ENCODE measurements around the gene RCC1.
A peak's percentile ranks its signal among the peaks of the same experiment; 100 is the strongest.
"Not testable (repeated sequence)": the region's sequence is repeated elsewhere in the genome, so short reads cannot be mapped to it uniquely, and the experiment has no call there.

The RCC1 gene

DNA sequence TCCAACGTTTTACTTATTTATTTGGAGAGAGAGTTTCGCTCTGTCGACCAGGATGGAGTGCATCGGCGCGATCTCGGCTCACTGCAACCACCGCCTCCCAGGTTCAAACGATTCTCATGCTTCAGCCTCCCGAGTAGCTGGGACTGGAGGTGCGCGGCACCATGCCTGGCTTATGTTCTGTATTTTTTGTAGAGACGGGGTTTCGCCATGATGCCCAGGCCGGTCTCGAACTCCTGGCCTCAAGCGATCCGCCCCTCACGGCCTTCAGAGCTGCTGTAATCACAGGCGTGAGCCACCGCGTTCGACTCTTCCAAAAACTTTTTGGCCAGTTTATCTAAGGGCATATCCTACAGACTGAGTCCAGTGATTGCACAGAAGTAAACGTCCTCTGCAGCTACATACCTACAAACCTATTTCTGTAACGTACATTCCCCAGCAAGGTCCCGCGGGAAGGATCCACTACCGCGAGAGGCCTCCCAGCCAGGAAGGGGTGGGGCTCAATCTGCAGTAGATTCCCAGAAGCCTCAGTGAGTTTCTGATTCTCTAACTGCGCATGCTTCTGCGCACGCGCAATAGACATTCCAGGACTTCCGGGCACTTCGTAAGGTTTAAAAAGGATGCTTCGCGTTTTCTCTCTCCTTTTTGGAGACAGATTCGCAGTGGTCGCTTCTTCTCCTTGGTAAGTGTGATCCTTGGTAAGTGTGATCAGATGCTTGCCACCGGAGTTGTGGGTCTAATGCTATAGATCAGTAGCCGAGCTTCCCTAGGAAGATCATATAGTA, at the start of gene RCC1:
Gene RCC1, plus strand, starts transcription at position 638 of the 782 bp plus-strand sequence. CDS start 23,824 bp downstream, outside the sequence.
- peak within 1 kb of the TSS; percentile 93 to 98 for H3K4me3 ChIP-seq (ENCODE audit: low read length in 2 of 2)
- peaks cover 22 to 26% of the 10 kb centered on the region in 2 donors for H3K36me3 ChIP-seq (ENCODE audit: control insufficient read depth in 2 of 2, insufficient read depth in 2 of 2, low read length in 2 of 2)
- H3K27me3 ChIP-seq (ENCODE audit: control insufficient read depth in 1 of 2, insufficient read depth in 2 of 2, low read length in 2 of 2): no peaks in the 10 kb centered on the region
- H3K27ac ChIP-seq (ENCODE audit: low read length): peak within 1 kb of the TSS; percentile 80
- H3K9ac ChIP-seq (ENCODE audit: low read length in 2 of 2): peak within 1 kb of the TSS; percentile 94 to 96
- peaks cover 32% of the 10 kb centered on the region for H3K4me1 ChIP-seq (ENCODE audit: control insufficient read depth, insufficient read depth, low read length)
- no peaks in the 10 kb centered on the region for H3K9me3 ChIP-seq (ENCODE audit: control insufficient read depth in 2 of 2, low read length in 2 of 2)

GRCh38 chr1:28456078-28456477, 49.8 kb upstream of the RCC1 start:
- Histone ChIP-seq H3K27me3 (ENCODE audit: control insufficient read depth in 1 of 2, insufficient read depth in 2 of 2, low read length in 2 of 2) (no peaks in the 10 kb centered on the region), H3K4me1 (ENCODE audit: control insufficient read depth, insufficient read depth, low read length) (no peaks in the 10 kb centered on the region), H3K4me3 (ENCODE audit: low read length in 2 of 2) (no peak overlapping the region), H3K27ac (ENCODE audit: low read length) (no peak overlapping the region), H3K9ac (ENCODE audit: low read length in 2 of 2) (no peak overlapping the region), H3K36me3 (ENCODE audit: control insufficient read depth in 2 of 2, insufficient read depth in 2 of 2, low read length in 2 of 2) (no peaks in the 10 kb centered on the region), H3K9me3 (ENCODE audit: control insufficient read depth in 2 of 2, low read length in 2 of 2) (no peaks in the 10 kb centered on the region)

DNA sequence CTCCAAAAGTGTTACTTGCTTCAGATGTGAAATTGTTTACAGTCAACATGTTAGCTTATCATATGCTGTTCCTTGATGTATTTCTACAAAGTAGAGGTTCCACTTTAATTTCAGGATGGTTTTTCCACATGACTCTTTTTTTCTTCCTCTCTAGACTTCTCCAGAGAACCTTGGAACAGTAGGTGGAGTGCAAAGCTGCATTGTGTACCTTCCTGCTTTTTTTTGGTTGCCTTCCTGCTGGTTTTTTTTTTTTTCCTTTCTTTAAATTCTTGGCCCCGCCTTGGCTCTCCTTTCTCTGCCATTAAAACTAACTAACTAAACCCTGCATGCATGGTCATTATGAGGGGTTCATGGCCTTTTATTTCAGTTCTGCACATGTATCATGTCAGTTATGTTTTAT, 48.2 kb upstream of the RCC1 start:
- Histone ChIP-seq H3K4me1 (ENCODE audit: control insufficient read depth, insufficient read depth, low read length) (no peaks in the 10 kb centered on the region), H3K9me3 (ENCODE audit: control insufficient read depth in 2 of 2, low read length in 2 of 2) (no peaks in the 10 kb centered on the region), H3K9ac (ENCODE audit: low read length in 2 of 2) (no peak overlapping the region), H3K27me3 (ENCODE audit: control insufficient read depth in 1 of 2, insufficient read depth in 2 of 2, low read length in 2 of 2) (no peaks in the 10 kb centered on the region), H3K36me3 (ENCODE audit: control insufficient read depth in 2 of 2, insufficient read depth in 2 of 2, low read length in 2 of 2) (peaks cover 0 to 3% of the 10 kb centered on the region in 2 donors), H3K27ac (ENCODE audit: low read length) (no peak overlapping the region), H3K4me3 (ENCODE audit: low read length in 2 of 2) (no peak overlapping the region)

GRCh38 chr1:28458237-28459228, 47.3 kb upstream of the RCC1 start:
- Histone ChIP-seq H3K9me3 (ENCODE audit: control insufficient read depth in 2 of 2, low read length in 2 of 2) (no peaks in the 10 kb centered on the region), H3K9ac (ENCODE audit: low read length in 2 of 2) (no peak overlapping the region), H3K4me1 (ENCODE audit: control insufficient read depth, insufficient read depth, low read length) (no peaks in the 10 kb centered on the region), H3K4me3 (ENCODE audit: low read length in 2 of 2) (no peak overlapping the region), H3K27me3 (ENCODE audit: control insufficient read depth in 1 of 2, insufficient read depth in 2 of 2, low read length in 2 of 2) (no peaks in the 10 kb centered on the region), H3K36me3 (ENCODE audit: control insufficient read depth in 2 of 2, insufficient read depth in 2 of 2, low read length in 2 of 2) (peaks cover 0 to 3% of the 10 kb centered on the region in 2 donors), H3K27ac (ENCODE audit: low read length) (no peak overlapping the region)

DNA sequence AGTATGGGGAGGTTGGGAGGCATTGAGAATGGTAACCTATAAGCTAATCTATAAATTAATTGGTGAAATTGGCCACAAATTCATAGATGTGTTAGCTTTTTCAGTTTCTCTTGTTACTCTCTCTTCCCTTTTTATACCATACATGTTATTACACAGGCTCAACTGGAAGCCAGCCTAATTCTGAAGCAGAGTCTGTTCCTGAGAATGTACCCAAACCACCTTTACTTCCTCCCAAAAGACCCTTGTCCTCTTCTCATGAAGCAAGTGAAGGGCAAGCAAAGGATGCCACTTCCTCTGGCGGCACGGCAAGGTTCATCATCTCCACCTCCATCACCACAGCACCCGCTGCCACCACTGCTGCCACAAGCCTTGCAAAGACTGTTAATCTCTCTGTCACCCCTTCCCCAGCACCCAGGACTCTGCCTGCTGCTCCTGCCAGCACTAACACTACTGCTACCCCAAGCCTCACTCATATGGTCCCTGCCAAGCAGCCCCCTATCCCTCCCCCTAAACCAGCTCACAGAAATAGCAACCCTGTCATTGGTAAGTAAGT, 39.5 kb upstream of the RCC1 start:
- no peak overlapping the region for H3K27ac ChIP-seq (ENCODE audit: low read length)
- no peaks in the 10 kb centered on the region for H3K9me3 ChIP-seq (ENCODE audit: control insufficient read depth in 2 of 2, low read length in 2 of 2)
- H3K4me1 ChIP-seq (ENCODE audit: control insufficient read depth, insufficient read depth, low read length): no peaks in the 10 kb centered on the region
- no peak overlapping the region for H3K4me3 ChIP-seq (ENCODE audit: low read length in 2 of 2)
- no peak overlapping the region for H3K9ac ChIP-seq (ENCODE audit: low read length in 2 of 2)
- no peaks in the 10 kb centered on the region for H3K27me3 ChIP-seq (ENCODE audit: control insufficient read depth in 1 of 2, insufficient read depth in 2 of 2, low read length in 2 of 2)
- peaks cover 23 to 24% of the 10 kb centered on the region in 2 donors for H3K36me3 ChIP-seq (ENCODE audit: control insufficient read depth in 2 of 2, insufficient read depth in 2 of 2, low read length in 2 of 2)

- Histone ChIP-seq H3K36me3 (ENCODE audit: control insufficient read depth in 2 of 2, insufficient read depth in 2 of 2, low read length in 2 of 2) (peaks cover 26 to 28% of the 10 kb centered on the region in 2 donors), H3K27ac (ENCODE audit: low read length) (no peak overlapping the region), H3K9ac (ENCODE audit: low read length in 2 of 2) (no peak overlapping the region), H3K9me3 (ENCODE audit: control insufficient read depth in 2 of 2, low read length in 2 of 2) (no peaks in the 10 kb centered on the region), H3K4me1 (ENCODE audit: control insufficient read depth, insufficient read depth, low read length) (no peaks in the 10 kb centered on the region), H3K4me3 (ENCODE audit: low read length in 2 of 2) (no peak overlapping the region), H3K27me3 (ENCODE audit: control insufficient read depth in 1 of 2, insufficient read depth in 2 of 2, low read length in 2 of 2) (no peaks in the 10 kb centered on the region)
Measured at GRCh38 chr1:28470146-28470545, 35.7 kb upstream of the RCC1 start.

- H3K4me1 ChIP-seq (ENCODE audit: control insufficient read depth, insufficient read depth, low read length); H3K27me3 ChIP-seq (ENCODE audit: control insufficient read depth in 1 of 2, insufficient read depth in 2 of 2, low read length in 2 of 2): not testable (repeated sequence)
Measured at GRCh38 chr1:28479497-28479896, 26.3 kb upstream of the RCC1 start.

DNA sequence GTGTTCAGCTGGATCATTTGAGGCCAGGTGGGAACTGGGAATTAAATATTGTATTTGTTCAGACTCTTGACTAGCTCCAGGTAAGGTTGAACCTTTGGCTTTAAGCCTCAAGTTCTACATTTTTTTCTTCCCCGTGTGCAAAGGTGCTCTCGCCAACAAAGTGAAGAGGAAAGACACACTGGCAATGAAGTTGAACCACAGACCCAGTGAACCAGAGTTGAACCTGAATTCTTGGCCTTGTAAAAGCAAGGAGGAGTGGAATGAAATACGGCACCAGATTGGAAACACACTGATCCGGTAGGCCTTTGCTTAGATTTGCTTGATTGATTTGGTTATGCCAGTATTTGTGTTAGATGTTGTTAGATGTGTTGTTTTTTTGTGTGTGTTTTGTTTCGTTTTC, 25.5 kb upstream of the RCC1 start:
- no peak overlapping the region for H3K9ac ChIP-seq (ENCODE audit: low read length in 2 of 2)
- no peaks in the 10 kb centered on the region for H3K4me1 ChIP-seq (ENCODE audit: control insufficient read depth, insufficient read depth, low read length)
- peaks cover 19 to 33% of the 10 kb centered on the region in 2 donors for H3K36me3 ChIP-seq (ENCODE audit: control insufficient read depth in 2 of 2, insufficient read depth in 2 of 2, low read length in 2 of 2)
- no peak overlapping the region for H3K27ac ChIP-seq (ENCODE audit: low read length)
- H3K4me3 ChIP-seq (ENCODE audit: low read length in 2 of 2): no peak overlapping the region
- no peaks in the 10 kb centered on the region for H3K27me3 ChIP-seq (ENCODE audit: control insufficient read depth in 1 of 2, insufficient read depth in 2 of 2, low read length in 2 of 2)
- no peaks in the 10 kb centered on the region for H3K9me3 ChIP-seq (ENCODE audit: control insufficient read depth in 2 of 2, low read length in 2 of 2)

More at GRCh38 chr1:28479497-28479896, 26.3 kb upstream of the RCC1 start:
- H3K9me3 ChIP-seq (ENCODE audit: control insufficient read depth in 2 of 2, low read length in 2 of 2); H3K27ac ChIP-seq (ENCODE audit: low read length); H3K4me3 ChIP-seq (ENCODE audit: low read length in 2 of 2); H3K9ac ChIP-seq (ENCODE audit: low read length in 2 of 2): not testable (repeated sequence)
- peaks cover 19 to 33% of the 10 kb centered on the region in 2 donors for H3K36me3 ChIP-seq (ENCODE audit: control insufficient read depth in 2 of 2, insufficient read depth in 2 of 2, low read length in 2 of 2)

DNA sequence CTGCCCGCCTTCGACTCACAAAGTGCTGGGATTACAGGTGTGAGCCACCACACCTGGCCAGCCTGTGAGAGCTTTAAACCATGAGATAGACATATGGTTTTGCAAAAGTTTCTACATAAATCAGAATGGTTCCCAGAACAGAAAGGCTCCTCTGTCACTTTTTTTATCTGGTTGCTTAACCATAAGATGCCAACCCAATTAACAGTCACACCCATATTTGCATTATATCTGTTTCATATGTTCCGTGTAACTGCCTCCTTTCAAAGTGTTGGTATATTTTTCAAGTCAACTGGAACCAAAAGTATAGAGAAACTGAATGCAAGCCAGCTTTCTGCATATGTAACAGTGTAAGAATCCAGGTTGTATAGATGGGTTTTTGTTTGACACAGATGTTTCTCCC, 23.7 kb upstream of the RCC1 start:
- no peak overlapping the region for H3K4me3 ChIP-seq (ENCODE audit: low read length in 2 of 2)
- H3K9ac ChIP-seq (ENCODE audit: low read length in 2 of 2): no peak overlapping the region
- no peaks in the 10 kb centered on the region for H3K27me3 ChIP-seq (ENCODE audit: control insufficient read depth in 1 of 2, insufficient read depth in 2 of 2, low read length in 2 of 2)
- no peaks in the 10 kb centered on the region for H3K9me3 ChIP-seq (ENCODE audit: control insufficient read depth in 2 of 2, low read length in 2 of 2)
- peaks cover 19 to 33% of the 10 kb centered on the region in 2 donors for H3K36me3 ChIP-seq (ENCODE audit: control insufficient read depth in 2 of 2, insufficient read depth in 2 of 2, low read length in 2 of 2)
- H3K27ac ChIP-seq (ENCODE audit: low read length): no peak overlapping the region
- no peaks in the 10 kb centered on the region for H3K4me1 ChIP-seq (ENCODE audit: control insufficient read depth, insufficient read depth, low read length)

DNA sequence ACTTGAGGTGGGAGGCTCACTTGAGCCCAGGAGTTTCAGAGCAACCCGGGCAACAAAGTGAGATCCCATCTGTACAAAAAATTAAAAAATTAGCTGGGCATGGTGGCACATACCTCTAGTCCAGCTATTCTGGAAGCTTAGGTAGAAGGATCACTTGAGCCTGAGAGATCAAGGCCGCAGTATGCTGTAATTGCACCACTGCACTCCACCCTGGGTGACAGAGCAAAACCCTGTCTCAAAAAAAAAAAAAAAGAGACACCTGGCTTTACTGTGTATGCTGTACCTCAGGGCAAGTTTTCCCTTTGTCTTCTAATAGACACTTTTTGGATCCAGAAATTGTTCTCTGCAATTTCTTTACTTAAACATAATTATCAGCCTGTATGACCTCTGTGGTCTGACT, 23.1 kb upstream of the RCC1 start:
- peaks cover 19 to 30% of the 10 kb centered on the region in 2 donors for H3K36me3 ChIP-seq (ENCODE audit: control insufficient read depth in 2 of 2, insufficient read depth in 2 of 2, low read length in 2 of 2)

More for the DNA sequence above, 23.1 kb upstream of the RCC1 start:
- Histone ChIP-seq H3K9me3 (ENCODE audit: control insufficient read depth in 2 of 2, low read length in 2 of 2) (no peaks in the 10 kb centered on the region), H3K4me3 (ENCODE audit: low read length in 2 of 2) (no peak overlapping the region), H3K9ac (ENCODE audit: low read length in 2 of 2) (no peak overlapping the region), H3K27me3 (ENCODE audit: control insufficient read depth in 1 of 2, insufficient read depth in 2 of 2, low read length in 2 of 2) (no peaks in the 10 kb centered on the region), H3K27ac (ENCODE audit: low read length) (no peak overlapping the region), H3K4me1 (ENCODE audit: control insufficient read depth, insufficient read depth, low read length) (no peaks in the 10 kb centered on the region)
